GM19239 (cell line): Measurements from ENCODE around the gene KDM5B.
A peak's percentile ranks its signal among the peaks of the same experiment; 100 is the strongest.

Experiments used
- DNase-seq: peaks from one replicate; pipeline ENCODE4 v3.0.0; 2011; ENCODE audit warnings: low spot score; ENCODE audit not compliant: insufficient read length
- FAIRE-seq: peaks from 2 replicates; lab custom pipeline; 2011; peaks lifted over from hg19 to GRCh38; lab: Jason Lieb, UNC

Gene KDM5B

DNA sequence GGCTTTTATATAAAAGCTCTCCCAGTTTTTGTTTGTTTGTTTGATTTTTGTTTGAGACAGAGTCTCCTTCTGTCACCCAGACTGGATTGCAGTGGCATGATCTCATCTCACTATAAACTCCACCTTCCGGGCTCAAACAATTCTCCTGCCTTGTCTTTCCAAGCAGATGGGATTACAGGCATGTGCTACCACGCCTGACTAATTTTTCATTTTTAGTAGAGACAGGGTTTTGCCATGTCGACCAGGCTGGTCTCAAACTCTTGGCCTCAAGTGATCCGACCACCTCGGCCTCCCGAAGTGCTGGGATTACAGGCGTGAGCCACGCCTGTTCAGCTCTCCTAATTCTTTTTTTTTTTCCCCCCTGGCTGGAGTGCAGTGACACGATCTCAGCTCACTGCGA, 6.9 kb upstream of the KDM5B start:
- DNase-seq: no peak
- no peak for FAIRE-seq

- FAIRE-seq: no peak
- DNase-seq: no peak
Measured at GRCh38 chr1:202812176-202813026, 4.2 kb upstream of the KDM5B start.

GRCh38 chr1:202811296-202812175, 3.3 kb upstream of the KDM5B start:
- FAIRE-seq (no peak), DNase-seq (no peak)

GRCh38 chr1:202810615-202811295, 2.5 kb upstream of the KDM5B start, which contains the start of gene PCAT6:
Gene PCAT6 (plus strand): TSS chr1:202810954.
- FAIRE-seq: no peak
- DNase-seq: peak; percentile 92

DNA sequence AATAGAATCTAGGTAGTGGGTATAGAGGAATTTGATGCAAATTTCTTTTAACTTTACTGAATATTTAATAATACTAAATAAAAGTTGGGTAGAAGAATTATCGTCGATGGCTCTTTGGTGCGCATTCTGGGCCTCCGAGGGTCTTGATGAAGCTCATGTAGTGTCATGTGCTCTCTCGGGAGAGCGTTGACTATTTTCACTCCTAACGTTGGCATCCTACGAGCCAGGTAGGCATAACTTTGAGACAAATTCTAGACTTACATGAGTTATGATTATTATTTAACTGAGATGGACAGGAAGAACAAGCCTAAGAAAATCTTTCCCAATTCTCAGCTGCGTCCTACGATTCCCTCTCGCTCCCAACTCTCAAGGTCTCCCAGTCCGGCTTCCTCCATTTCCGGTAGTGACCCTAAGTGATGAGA, 2.0 kb upstream of the KDM5B start:
- FAIRE-seq (no peak), DNase-seq (no peak)

GRCh38 chr1:202809597-202810159, 1.5 kb upstream of the KDM5B start:
- DNase-seq: no peak
- no peak for FAIRE-seq

DNA sequence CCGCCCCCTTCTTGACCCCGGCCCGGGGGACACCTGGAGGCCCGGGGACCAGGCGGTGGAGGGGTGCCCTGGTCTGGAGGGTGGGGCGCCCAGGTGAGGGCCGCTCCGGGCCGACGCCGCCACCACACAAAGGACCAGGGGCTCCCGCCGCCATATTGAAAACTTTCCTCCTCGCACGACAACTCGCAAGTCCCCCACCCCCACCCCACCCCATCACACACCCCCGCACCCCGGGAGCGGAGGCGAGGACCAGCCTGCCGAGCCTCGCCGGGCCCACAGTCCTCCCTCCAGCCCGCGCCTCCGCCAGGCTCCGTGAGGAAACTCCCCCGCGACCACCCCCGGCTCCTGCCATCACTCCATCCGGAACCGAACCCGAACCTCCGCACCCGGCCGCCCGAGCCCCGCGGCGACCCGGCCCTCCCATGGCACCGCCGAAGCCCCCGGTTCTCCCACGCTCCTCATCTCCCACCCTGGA, 733 bp downstream of the KDM5B start:
- FAIRE-seq: no peak
- no peak for DNase-seq

- no peak for DNase-seq
- FAIRE-seq: no peak
Measured at GRCh38 chr1:202806845-202807450, 1.3 kb downstream of the KDM5B start.

- no peak for DNase-seq
- no peak for FAIRE-seq
Measured at GRCh38 chr1:202805886-202806844, 2.1 kb downstream of the KDM5B start.

DNA sequence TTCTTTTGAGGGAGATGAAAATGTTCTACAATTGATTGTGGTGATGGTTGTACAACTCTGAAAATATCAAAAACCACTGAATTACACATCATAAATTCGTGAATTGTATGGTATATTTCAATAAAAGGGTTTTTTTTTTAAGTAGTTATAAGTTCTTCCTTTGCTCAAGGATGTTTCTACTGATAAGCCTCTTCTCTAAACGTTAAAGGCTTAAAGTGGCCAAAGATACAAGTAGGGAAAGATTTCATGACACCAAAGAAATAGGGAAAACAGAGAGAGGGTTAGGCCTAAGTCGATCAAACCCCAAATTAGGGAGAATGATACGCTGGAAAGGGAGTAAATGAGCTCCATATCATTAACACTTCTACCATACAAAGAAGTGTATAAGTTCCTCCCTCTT, 4.1 kb downstream of the KDM5B start:
- DNase-seq (no peak), FAIRE-seq (no peak)

DNA sequence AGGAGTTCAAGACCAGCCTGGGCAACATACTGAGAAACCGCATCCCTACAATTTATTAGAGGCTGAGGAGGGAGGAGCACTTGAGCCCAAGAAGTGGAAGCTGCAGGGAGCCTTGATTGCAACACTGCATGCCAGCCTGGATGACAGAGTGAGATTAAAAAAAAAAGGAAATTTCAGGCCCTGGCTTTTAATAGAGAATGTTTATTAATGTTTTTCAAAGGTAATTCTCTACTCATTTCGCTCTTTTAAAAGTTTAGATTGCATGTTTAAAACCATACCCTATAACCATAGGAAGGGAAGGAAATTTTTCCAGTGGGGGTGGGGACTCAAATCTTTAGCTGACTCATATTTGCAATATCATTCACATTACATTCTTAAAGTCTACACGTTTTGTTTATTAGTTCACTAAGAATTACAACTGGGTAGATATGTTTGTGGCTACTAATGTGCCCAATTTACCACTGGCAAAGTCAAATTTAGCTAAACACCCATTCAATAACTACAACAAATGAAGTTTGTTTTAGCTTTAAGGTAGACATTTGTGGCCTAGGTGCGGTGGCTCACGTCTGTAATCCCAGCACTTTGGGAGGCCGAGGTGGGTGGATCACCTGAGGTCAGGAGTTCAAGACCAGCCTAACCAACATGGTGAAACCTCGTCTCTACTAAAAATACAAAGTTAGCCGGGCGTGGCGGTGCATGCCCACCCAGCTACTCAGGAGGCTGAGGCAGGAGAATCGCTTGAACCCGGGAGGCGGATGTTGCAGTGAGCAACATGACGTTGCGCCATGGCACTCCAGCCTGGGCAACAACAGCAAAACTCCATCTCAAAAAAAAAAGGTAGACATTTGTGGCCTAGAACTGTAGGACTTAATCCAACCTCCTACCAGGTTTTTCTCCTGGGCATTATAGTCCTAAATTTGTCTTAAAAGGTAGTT, 5.0 kb downstream of the KDM5B start:
- FAIRE-seq: no peak
- no peak for DNase-seq

- no peak for DNase-seq
- no peak for FAIRE-seq
Measured at GRCh38 chr1:202802034-202802433, 6.2 kb downstream of the KDM5B start.

- FAIRE-seq (no peak), DNase-seq (no peak)
Measured at GRCh38 chr1:202801175-202801574, 7.0 kb downstream of the KDM5B start.

- no peak for FAIRE-seq
Measured at GRCh38 chr1:202800742-202801141, 7.5 kb downstream of the KDM5B start.

GRCh38 chr1:202798792-202799331, 9.4 kb downstream of the KDM5B start:
- DNase-seq: no peak
- no peak for FAIRE-seq

More at GRCh38 chr1:202800742-202801141, 7.5 kb downstream of the KDM5B start:
- no peak for DNase-seq

GRCh38 chr1:202798260-202798659, 10.0 kb downstream of the KDM5B start:
- no peak for FAIRE-seq
- no peak for DNase-seq

GRCh38 chr1:202796670-202797069, 11.6 kb downstream of the KDM5B start:
- FAIRE-seq (no peak), DNase-seq (no peak)
